HUES64 (cell line): Measurements from ENCODE around the gene CCDC30.
"Not testable (repeated sequence)": the region's sequence is repeated elsewhere in the genome, so short reads cannot be mapped to it uniquely, and the experiment has no call there.

Experiments
- H3K27ac ChIP-seq: 2 replicates; pipeline ENCODE4 v1.7.0; 2013; ENCODE audit warnings: low read depth, low read length, inconsistent platforms
- H3K27me3 ChIP-seq: 2 replicates; pipeline ENCODE4 v1.6.1; 2013; ENCODE audit warnings: mild to moderate bottlenecking, low read length; ENCODE audit not compliant: insufficient read depth
- H3K36me3 ChIP-seq: 2 replicates; pipeline ENCODE4 v1.6.1; 2013; ENCODE audit warnings: mild to moderate bottlenecking, low read length; ENCODE audit not compliant: insufficient read depth
- H3K4me1 ChIP-seq: 2 replicates; pipeline ENCODE4 v1.6.1; 2013; ENCODE audit warnings: mild to moderate bottlenecking, low read length, moderate library complexity; ENCODE audit not compliant: insufficient read depth
- H3K4me3 ChIP-seq: 2 replicates; pipeline ENCODE4 v1.5.1; 2013; ENCODE audit warnings: mild to moderate bottlenecking, low read length, moderate library complexity
- H3K9ac ChIP-seq: 2 replicates; pipeline ENCODE4 v1.6.1; 2013; ENCODE audit warnings: mild to moderate bottlenecking, low read depth, low read length
- H3K9me3 ChIP-seq: 2 replicates; pipeline ENCODE4 v1.6.1; 2013; ENCODE audit warnings: low read depth, low read length; ENCODE audit not compliant: insufficient read depth
- WGBS: fragments of 150-250, 120-280 bp; methylation state at CpG from one replicate; pipeline ENCODE4 v1.1.7; 2013; ENCODE audit warnings: missing lambda C conversion rate; 5-methylcytosine and 5-hydroxymethylcytosine counted together

Gene CCDC30

GRCh38 chr1:42586016-42586415 is 122.9 kb downstream of the CCDC30 start:
- Histone ChIP-seq H3K27me3 (no peaks in the 10 kb centered on the region), H3K9ac (no peak overlapping the region), H3K4me3 (no peak overlapping the region), H3K27ac (no peak overlapping the region), H3K9me3 (peaks cover 29% of the 10 kb centered on the region), H3K36me3 (no peaks in the 10 kb centered on the region), H3K4me1 (no peaks in the 10 kb centered on the region)
- 95% methylated on average over 3 of the region's 3 CpGs for WGBS

DNA sequence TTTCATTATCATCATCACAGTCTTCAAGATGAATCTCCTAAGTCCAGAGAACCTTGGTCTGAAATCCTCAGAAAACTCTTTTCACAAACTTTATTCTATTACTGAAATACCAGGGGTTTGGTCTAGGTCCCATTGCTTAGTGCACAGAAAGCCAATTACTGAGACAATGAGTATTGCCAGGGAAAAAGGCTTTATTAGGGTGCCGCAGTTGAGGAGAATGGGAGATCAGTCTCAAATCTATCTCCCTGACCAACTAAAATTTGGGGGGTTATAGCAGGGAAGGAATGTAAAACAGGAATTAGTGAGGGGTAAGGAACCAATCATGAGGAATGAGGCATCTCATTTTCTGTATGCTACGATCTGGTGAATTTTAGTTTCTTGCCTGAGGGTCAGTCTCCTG is 124.7 kb downstream of the CCDC30 start:
- Histone ChIP-seq H3K36me3 (no peaks in the 10 kb centered on the region), H3K4me3 (no peak overlapping the region), H3K4me1 (no peaks in the 10 kb centered on the region), H3K27me3 (no peaks in the 10 kb centered on the region), H3K27ac (no peak overlapping the region), H3K9me3 (peaks cover 29% of the 10 kb centered on the region), H3K9ac (no peak overlapping the region)
- 90% methylated on average over 2 of the region's 2 CpGs for WGBS

DNA sequence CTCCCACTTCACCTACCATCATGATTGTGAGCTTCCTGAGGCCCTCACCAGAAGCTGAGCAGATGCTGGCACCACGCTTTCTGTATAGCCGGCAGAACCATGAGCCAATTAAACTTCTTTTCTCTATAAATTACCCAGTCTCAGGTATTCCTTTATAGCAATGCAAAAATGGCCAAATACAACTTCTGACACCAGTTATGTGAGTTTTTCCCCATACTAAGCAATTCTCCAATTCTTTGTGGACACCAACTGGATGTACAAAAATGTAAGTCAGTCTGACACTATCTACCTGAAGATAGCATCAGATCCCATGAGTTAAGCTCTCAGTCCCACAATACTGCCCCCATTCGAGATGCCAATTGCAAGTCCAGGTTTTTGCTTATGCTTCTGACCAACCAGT is 129.7 kb downstream of the CCDC30 start:
- no peak overlapping the region for H3K9ac ChIP-seq
- no peaks in the 10 kb centered on the region for H3K4me1 ChIP-seq
- H3K27me3 ChIP-seq: no peaks in the 10 kb centered on the region
- 90% methylated on average over 3 of the region's 3 CpGs for WGBS
- H3K36me3 ChIP-seq: no peaks in the 10 kb centered on the region
- no peak overlapping the region for H3K4me3 ChIP-seq
- no peak overlapping the region for H3K27ac ChIP-seq
- H3K9me3 ChIP-seq: peaks cover 12% of the 10 kb centered on the region; the same call in 1 of the 2 replicates

GRCh38 chr1:42593486-42594100 is 130.5 kb downstream of the CCDC30 start:
- Histone ChIP-seq H3K9ac (no peak overlapping the region), H3K27ac (no peak overlapping the region), H3K4me1 (no peaks in the 10 kb centered on the region), H3K27me3 (no peaks in the 10 kb centered on the region), H3K9me3 (peaks cover 4% of the 10 kb centered on the region; the same call in 1 of the 2 replicates), H3K36me3 (no peaks in the 10 kb centered on the region), H3K4me3 (no peak overlapping the region)
- WGBS: 89% methylated on average over 1 of the region's 2 CpGs

- Histone ChIP-seq H3K36me3 (no peaks in the 10 kb centered on the region), H3K27me3 (no peaks in the 10 kb centered on the region), H3K4me1 (peaks cover 5% of the 10 kb centered on the region; the same call in 1 of the 2 replicates), H3K27ac (no peak overlapping the region), H3K4me3 (no peak overlapping the region), H3K9me3 (0 out of 2 replicates have a peak, but pooled peaks cover 2% of the 10 kb centered on the region), H3K9ac (no peak overlapping the region)
- WGBS: 100% methylated on average over 1 of the region's 2 CpGs
These were observed 138.4 kb downstream of the CCDC30 start for GRCh38 chr1:42601472-42601871.

DNA sequence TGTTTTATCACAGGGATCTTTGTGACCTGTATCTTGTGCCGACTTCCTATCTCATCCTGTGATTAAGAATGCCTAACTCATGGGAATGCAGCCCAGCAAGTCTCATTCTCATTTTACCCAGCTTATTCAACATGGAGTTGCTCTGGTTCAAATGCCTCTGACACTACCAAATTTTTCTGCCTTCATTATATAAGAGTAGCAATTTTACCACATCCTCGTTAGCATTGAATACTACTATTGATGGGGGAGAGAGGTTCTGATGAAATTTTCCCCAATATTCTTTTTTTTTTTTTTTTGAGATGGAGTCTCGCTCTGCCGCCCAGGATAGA is 150.7 kb downstream of the CCDC30 start:
- no peak overlapping the region for H3K4me3 ChIP-seq
- H3K4me1 ChIP-seq: no peaks in the 10 kb centered on the region
- no peak overlapping the region for H3K9ac ChIP-seq
- H3K36me3 ChIP-seq: no peaks in the 10 kb centered on the region
- H3K27ac ChIP-seq: no peak overlapping the region
- no peaks in the 10 kb centered on the region for H3K27me3 ChIP-seq
- WGBS: 98% methylated on average over 3 of the region's 4 CpGs
- no peaks in the 10 kb centered on the region for H3K9me3 ChIP-seq

GRCh38 chr1:42618866-42619265 is 155.8 kb downstream of the CCDC30 start:
- H3K27ac ChIP-seq: no peak overlapping the region
- no peaks in the 10 kb centered on the region for H3K36me3 ChIP-seq
- H3K27me3 ChIP-seq: no peaks in the 10 kb centered on the region
- WGBS: 81% methylated on average over 2 of the region's 2 CpGs
- no peaks in the 10 kb centered on the region for H3K9me3 ChIP-seq
- H3K4me1 ChIP-seq: no peaks in the 10 kb centered on the region
- no peak overlapping the region for H3K4me3 ChIP-seq
- no peak overlapping the region for H3K9ac ChIP-seq

DNA sequence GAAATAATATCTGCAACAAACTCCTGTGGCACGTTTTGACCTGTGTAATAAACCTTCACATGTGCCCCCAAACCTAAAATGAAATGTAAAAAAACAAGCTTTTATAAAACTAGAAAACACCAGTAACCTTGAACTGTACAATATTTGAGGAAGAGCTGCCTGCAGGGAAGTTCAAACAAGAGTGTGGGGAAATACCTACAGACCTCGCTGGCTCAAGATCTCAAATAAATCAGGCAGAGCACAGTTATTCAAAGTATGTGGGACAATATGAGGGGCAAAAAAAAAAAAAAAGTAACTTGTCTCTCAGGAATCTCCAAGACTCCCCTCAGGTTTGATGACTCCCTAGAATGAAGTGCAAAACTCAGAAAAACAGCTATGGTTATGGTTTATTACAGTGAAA is 157.2 kb downstream of the CCDC30 start:
- H3K4me1 ChIP-seq: no peaks in the 10 kb centered on the region
- no peaks in the 10 kb centered on the region for H3K27me3 ChIP-seq
- no peak overlapping the region for H3K4me3 ChIP-seq
- 63% methylated on average over 2 of the region's 2 CpGs for WGBS
- no peaks in the 10 kb centered on the region for H3K36me3 ChIP-seq
- H3K27ac ChIP-seq: no peak overlapping the region
- H3K9me3 ChIP-seq: no peaks in the 10 kb centered on the region
- H3K9ac ChIP-seq: no peak overlapping the region

DNA sequence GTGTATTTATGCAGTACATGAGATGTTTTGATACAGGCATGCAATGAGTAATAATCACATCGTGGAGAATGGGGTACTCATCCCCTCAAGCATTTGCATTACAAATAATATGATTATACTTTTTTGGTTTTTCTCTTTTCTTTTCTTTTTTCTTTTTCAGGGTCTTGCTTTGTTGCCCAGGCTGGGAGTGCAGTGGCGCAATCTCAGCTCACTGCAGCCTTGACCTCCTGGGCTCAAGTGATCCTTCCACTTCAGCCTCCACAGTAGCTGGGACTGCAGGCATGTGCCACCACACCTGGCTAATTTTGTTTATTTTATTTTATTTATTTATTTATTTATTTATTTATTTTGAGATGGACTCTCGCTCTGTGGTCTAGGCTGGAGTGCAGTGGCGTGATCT is 158.1 kb downstream of the CCDC30 start:
- H3K9me3 ChIP-seq, H3K9ac ChIP-seq, H3K4me3 ChIP-seq, H3K27ac ChIP-seq, H3K27me3 ChIP-seq, H3K36me3 ChIP-seq, H3K4me1 ChIP-seq: not testable (repeated sequence)
- WGBS: 96% methylated on average over 3 of the region's 4 CpGs

DNA sequence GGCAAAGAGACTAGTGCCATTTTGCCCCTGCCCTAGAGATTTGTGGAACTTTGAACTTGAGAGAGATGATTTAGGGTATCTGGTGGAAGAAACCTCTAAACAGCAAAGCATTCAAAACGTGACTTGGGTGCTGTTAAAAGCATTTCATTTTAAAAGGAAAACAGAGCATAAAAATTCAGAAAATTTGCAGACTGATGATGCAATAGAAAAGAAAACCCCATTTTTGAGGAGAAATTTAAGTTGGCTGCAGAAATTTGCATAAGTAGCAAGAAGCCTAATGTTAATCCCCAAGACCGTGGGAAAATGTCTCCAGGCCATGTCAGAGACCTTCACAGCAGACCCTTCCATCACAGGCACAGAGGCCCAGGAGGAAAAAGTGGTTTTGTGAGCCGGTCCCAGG is 164.1 kb downstream of the CCDC30 start:
- not testable (repeated sequence) for H3K27ac ChIP-seq, H3K4me3 ChIP-seq, H3K36me3 ChIP-seq, H3K9ac ChIP-seq, H3K9me3 ChIP-seq, H3K4me1 ChIP-seq, H3K27me3 ChIP-seq
- WGBS: 88% methylated on average over 3 of the region's 3 CpGs

- Histone ChIP-seq H3K4me1 (no peaks in the 10 kb centered on the region), H3K27ac (no peak overlapping the region), H3K9ac (no peak overlapping the region), H3K36me3 (no peaks in the 10 kb centered on the region), H3K9me3 (no peaks in the 10 kb centered on the region), H3K27me3 (no peaks in the 10 kb centered on the region; the same call in 1 of the 2 replicates), H3K4me3 (no peak overlapping the region)
These were observed 176.0 kb downstream of the CCDC30 start for GRCh38 chr1:42639116-42639515.

DNA sequence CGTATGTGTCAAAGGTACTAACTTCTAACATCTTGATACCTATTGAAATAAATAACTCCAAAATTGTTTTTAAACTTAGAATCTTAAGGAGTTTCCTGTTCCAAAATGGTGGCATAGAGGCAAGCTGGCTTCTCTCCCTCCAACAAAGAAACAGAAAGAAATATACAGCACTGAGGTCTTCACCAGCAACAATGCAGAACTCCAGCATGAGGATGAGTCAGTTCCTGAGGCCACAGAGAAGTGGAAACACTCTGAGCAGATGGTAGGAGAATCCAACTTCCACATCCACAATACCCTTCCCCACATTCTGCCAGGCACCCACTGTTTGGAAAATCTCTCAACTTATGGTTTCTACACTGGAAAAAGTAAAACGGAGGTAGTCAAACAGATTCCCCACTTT is 183.0 kb downstream of the CCDC30 start:
- no peak overlapping the region for H3K9ac ChIP-seq
- no peak overlapping the region for H3K4me3 ChIP-seq
- peaks cover under 1% of the 10 kb centered on the region; the same call in 1 of the 2 replicates for H3K27me3 ChIP-seq
- H3K36me3 ChIP-seq: no peaks in the 10 kb centered on the region
- H3K27ac ChIP-seq: no peak overlapping the region
- H3K9me3 ChIP-seq: no peaks in the 10 kb centered on the region
- no peaks in the 10 kb centered on the region for H3K4me1 ChIP-seq
- 84% methylated on average over 2 of the region's 2 CpGs for WGBS
